GM18526 (cell line): ENCODE results near the gene SERPINA3.

Experiments
- POLR2A ChIP-seq: IDR thresholded peaks from 3 replicates; pipeline ENCODE4 v1.6.1; 2011; ENCODE audit not compliant: insufficient read length; ENCODE audit errors: extremely low read depth

The SERPINA3 gene

DNA sequence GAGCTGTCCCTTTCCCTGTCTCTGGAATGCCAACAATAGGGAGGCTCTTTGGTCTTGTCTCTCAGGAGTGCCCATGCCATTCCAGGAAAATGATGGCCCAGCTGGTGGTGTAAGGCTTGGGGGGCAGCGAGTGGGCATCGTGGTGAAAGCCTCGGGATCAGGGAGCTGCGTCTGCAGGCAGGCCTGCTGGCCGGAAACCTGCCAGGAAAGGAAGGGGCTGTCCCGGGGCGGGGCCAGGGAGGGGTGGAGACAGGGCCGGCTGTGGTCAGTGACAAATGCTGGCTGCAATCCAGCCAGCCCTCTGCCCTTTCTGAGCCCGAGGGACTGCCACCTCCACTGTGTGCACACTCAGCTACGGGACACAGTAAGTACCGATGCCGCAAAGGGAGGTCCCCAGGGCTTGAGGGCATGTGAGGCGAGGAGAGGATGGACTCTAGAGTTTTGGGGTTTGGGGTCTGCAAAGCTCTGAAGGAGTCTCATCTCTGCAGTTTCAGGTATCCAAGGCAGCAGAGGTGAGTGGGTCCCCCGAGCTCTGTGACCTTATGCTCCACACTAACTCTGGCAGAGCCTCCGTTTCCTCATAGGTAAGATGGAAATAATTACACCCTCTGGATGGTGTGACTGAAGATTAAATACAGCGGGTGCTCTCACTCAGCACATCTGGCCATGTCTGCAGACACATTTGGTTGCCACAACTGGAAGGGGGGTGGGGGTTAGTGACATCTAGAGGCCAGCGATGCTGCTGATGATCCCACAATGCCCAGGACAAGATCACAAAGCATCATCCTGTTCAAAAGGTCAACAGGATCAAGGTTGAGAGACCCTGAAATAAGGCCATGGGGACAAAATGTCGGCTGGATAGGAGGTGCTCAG is 30.8 kb upstream of the SERPINA3 start, which contains the start of gene SERPINA5:
TSS of gene SERPINA5 (plus strand) at position 300 of the 873 bp plus-strand sequence. CDS start 5,937 bp downstream, outside the sequence.
- TF ChIP-seq POLR2A, result no peak

DNA sequence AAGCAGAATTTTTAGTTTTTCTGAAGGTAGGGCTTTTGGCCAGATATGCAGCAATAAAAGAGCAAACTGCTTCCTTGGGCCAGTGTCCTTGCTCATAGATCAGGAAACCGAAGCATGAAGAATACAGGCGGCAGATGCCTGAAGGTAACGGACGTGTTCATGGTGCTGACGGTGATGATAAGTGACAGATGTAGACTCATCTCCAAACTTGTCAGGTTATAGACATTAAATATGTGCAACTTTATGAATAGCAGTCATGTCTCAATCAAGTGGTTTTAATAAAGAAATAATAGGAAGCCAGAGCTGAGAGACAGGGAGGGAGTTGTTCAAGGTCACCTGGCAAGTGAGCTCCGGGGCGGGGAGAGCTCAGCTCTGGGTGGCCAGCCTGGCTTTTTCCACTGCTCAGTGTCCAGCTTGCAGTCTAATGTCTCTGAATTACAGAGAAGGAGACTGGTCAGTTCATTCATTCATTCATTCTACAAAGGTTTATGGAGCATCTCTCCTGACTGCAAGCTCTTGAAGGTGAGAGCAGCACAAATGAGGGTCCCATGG is 29.9 kb upstream of the SERPINA3 start:
- no peak for TF ChIP-seq POLR2A

DNA sequence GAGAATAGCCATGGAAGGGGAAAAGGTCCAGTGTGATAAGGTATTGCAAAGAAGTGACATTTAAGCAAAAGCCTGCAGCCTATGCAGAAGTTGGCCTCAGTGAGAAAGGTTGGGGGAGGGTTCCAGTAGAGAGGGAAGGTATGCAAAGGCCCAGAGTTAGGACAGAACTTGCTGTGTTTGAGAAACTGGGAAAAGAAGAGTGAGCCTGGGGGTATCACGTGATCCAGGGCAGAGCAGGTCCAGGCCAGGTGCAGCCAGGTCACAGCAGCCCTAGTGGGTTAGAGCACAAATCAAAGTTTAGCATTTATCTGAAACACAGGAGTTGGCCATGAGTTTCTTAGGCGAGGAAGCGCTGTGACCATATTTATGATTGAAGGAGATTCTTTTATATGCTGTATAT is 29.3 kb upstream of the SERPINA3 start:
- TF ChIP-seq POLR2A, result no peak

GRCh38 chr14:94583557-94583956 is 28.6 kb upstream of the SERPINA3 start:
- no peak for TF ChIP-seq POLR2A

GRCh38 chr14:94584591-94585280 is 27.5 kb upstream of the SERPINA3 start:
- TF ChIP-seq POLR2A, result no peak

DNA sequence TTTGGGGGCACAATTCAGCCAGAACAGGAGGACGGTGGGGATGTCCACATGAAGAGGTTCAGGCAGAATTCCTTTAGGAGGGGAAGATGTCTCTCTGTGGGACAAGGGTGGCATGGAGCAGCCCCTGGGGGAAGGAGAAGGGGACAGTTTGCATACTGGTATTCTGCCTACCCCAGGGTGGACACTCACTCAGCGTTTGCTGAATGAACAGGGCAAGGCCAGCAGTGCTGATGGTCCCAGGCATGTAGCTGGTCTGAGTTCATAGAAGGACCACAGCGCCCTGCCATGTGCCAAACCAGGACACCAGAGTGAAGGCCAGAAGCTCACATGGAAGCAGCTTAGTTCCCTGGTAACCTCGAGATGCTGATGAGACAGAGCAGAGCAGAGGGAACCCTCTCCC is 25.6 kb upstream of the SERPINA3 start:
- no peak for TF ChIP-seq POLR2A

GRCh38 chr14:94588311-94588710 is 23.9 kb upstream of the SERPINA3 start:
- no peak for TF ChIP-seq POLR2A

- TF ChIP-seq POLR2A, result no peak
Observed at GRCh38 chr14:94591073-94591472, 21.1 kb upstream of the SERPINA3 start.

DNA sequence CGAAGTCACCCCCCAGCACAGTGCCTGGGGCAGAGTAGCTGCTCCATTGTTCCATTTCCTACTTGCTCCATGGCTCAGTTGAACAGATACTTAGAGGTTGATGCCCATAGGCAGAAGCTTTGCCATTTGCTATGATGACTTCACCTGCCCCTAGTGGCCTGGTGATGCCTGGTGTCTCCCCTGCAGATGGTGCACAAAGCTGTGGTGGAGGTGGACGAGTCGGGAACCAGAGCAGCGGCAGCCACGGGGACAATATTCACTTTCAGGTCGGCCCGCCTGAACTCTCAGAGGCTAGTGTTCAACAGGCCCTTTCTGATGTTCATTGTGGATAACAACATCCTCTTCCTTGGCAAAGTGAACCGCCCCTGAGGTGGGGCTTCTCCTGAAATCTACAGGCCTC is 20.3 kb upstream of the SERPINA3 start:
- no peak for TF ChIP-seq POLR2A

- TF ChIP-seq POLR2A, result no peak
Observed at GRCh38 chr14:94592457-94592856, 19.7 kb upstream of the SERPINA3 start.

- TF ChIP-seq POLR2A, result no peak
Observed at GRCh38 chr14:94593376-94593748, 18.8 kb upstream of the SERPINA3 start.

GRCh38 chr14:94593749-94594431 is 18.3 kb upstream of the SERPINA3 start:
- TF ChIP-seq POLR2A, result no peak

- no peak for TF ChIP-seq POLR2A
Observed at GRCh38 chr14:94594441-94594840, 17.8 kb upstream of the SERPINA3 start.

DNA sequence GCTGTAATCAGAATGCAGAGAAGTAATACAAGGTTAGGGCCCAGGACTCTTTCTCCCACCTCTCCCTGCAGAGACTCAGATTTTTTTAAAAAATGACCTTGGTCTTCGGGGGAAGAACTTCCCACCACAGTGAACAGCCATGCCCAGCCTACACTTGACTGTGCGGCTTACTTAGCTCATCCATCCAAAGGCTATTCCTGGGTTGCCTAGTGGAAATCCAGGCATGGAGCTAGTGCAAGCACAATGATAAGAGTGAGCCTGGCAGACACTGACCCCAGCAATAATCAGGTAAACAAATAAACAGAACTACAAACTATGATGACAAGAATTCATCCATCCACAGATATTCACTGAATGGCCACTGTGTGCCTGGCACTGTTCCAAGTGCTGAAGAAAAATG is 16.3 kb upstream of the SERPINA3 start:
- no peak for TF ChIP-seq POLR2A

DNA sequence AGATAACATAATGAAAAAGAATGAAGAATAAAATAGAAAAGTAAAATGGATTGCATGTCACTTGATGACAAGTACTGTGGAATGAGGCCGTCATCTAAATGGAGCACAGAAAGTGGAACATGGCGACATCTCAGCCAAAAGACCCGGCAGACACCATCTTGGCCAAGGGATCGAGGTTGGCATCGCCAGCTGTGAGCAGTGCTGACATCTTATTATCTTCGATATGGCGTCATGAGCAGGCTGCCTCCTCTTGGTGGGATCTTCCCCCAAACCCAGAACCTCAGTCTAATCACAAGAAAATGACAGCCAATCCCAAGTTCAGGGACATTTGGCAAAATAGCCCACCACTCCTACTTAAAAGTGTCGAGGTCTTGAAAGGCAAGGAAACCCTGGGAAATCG is 15.8 kb upstream of the SERPINA3 start:
- no peak for TF ChIP-seq POLR2A
